Smooth muscle cell (in vitro differentiated cells): ENCODE results near the gene ST3GAL4. TPM values are rescaled to one million over a fixed set of nuclear protein-coding genes. Genes with fewer than 3 reads are reported as not detected.

Experiments
- DNase-seq: peaks from one replicate; lab custom pipeline; 2025; ENCODE audit not compliant: unreplicated experiment; lab: John Stamatoyannopoulos, UW
- H2AFZ ChIP-seq: fragments of 200-600 bp; sonication (generic); 2 replicates; pipeline ENCODE4 v1.6.0; 2016; ENCODE audit warnings: antibody characterized with exemption, low read depth, mild to moderate bottlenecking
- H3F3A ChIP-seq: fragments of 200-600 bp; sonication (generic); 2 replicates; pipeline ENCODE4 v1.6.0; 2017; ENCODE audit warnings: antibody characterized with exemption, low read depth
- H3K27ac ChIP-seq: fragments of 200-600 bp; sonication (generic); 2 replicates; pipeline ENCODE4 v1.5.1; 2016; ENCODE audit warnings: low read depth, mild to moderate bottlenecking
- H3K27me3 ChIP-seq: fragments of 200-600 bp; sonication (generic); 2 replicates; pipeline ENCODE4 v1.6.1; 2016; ENCODE audit warnings: low read depth, mild to moderate bottlenecking
- H3K36me3 ChIP-seq: fragments of 200-600 bp; sonication (generic); 2 replicates; pipeline ENCODE4 v1.5.1; 2016; ENCODE audit warnings: low read depth
- H3K4me1 ChIP-seq: fragments of 200-600 bp; sonication (generic); 2 replicates; pipeline ENCODE4 v1.5.1; 2016; ENCODE audit warnings: low read depth
- H3K4me2 ChIP-seq: fragments of 200-600 bp; sonication (generic); 2 replicates; pipeline ENCODE4 v1.6.0; 2016; ENCODE audit warnings: mild to moderate bottlenecking
- H3K4me3 ChIP-seq: fragments of 200-600 bp; sonication (generic); 2 replicates; pipeline ENCODE4 v1.5.1; 2016; ENCODE audit warnings: mild to moderate bottlenecking
- H3K79me2 ChIP-seq: fragments of 200-600 bp; sonication (generic); 2 replicates; pipeline ENCODE4 v1.6.0; 2016; ENCODE audit warnings: low read depth, mild to moderate bottlenecking
- H3K9ac ChIP-seq: fragments of 200-600 bp; sonication (generic); 2 replicates; pipeline ENCODE4 v1.6.0; 2016; ENCODE audit warnings: low read depth
- H3K9me3 ChIP-seq: fragments of 200-600 bp; sonication (generic); replicated peaks from 2 replicates; pipeline ENCODE4 v1.5.1; 2016; ENCODE audit warnings: low read depth
- H4K20me1 ChIP-seq: fragments of 200-600 bp; sonication (generic); 2 replicates; pipeline ENCODE4 v1.6.0; 2016; ENCODE audit warnings: low read depth
- WGBS: methylation state at CpG from one replicate; pipeline ENCODE4 v1.1.7; 2016; ENCODE audit warnings: low lambda C conversion rate; 5-methylcytosine and 5-hydroxymethylcytosine counted together
- polyA plus RNA-seq: library from polyadenylated mRNA; unstranded; fragments of >200 nt; fragmentation: Nextera tagmentation; extraction: Ambion mirVana; gene quantifications from 2 replicates; pipeline ENCODE4 v1.2.1, GENCODE V29; 2016
- total RNA-seq: library from RNA; depleted of rRNA; stranded (reverse); fragments of >200 nt; gene quantifications from 2 replicates; pipeline ENCODE4 v1.2.3, GENCODE V29; 2014
- TF ChIP-seq, protein P1 (sequence below): fragments of 200-600 bp; sonication (generic); IDR thresholded peaks from 2 replicates; pipeline ENCODE4 v1.5.1; 2017; ENCODE audit warnings: borderline replicate concordance, mild to moderate bottlenecking, antibody characterized with exemption; ENCODE audit not compliant: insufficient read depth, poor library complexity, severe bottlenecking

The ST3GAL4 gene
- total and polyA plus RNA-seq, 2 experiments from 2014 or later: 60.3 to 60.9 TPM

DNA sequence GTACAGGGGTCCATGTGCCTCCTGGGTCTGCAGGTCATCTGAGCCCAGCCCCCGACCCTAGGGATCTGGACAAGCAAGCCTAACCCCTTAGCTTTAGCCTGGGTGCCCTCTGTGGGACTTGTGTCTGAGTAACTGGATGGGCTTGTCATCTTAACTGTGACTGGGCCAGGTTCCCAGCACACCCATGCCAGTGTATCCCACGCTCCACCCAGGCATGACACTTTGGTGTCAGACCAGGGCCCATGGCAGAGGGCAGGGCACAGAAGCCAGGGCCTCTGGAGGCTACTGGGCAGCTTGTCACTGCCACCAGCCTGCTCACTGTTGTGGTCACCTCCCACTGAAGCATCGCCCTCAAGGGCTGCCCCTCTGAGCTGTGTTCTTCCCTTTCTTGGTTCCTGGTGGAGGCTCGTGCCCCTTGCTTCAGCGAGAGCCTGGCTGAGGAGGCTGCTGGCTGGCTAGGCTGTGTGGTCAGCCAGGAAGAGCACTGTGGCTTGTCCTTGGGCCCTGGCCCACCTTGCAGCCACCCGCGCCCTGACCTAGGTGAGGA, 80.8 kb downstream of the ST3GAL4 start:
- H3K79me2 ChIP-seq: no peaks in the 10 kb centered on the region
- H4K20me1 ChIP-seq: no peaks in the 10 kb centered on the region
- peaks cover 26% of the 10 kb centered on the region for H3K4me1 ChIP-seq
- H3F3A ChIP-seq: no peaks in the 10 kb centered on the region
- no peak overlapping the region for H2AFZ ChIP-seq
- H3K27ac ChIP-seq: no peak overlapping the region
- H3K27me3 ChIP-seq: no peaks in the 10 kb centered on the region
- DNase-seq: no peak
- WGBS: 96% methylated on average over 7 of the region's 7 CpGs
- H3K9ac ChIP-seq: no peak overlapping the region
- TF ChIP-seq, protein P1, sequence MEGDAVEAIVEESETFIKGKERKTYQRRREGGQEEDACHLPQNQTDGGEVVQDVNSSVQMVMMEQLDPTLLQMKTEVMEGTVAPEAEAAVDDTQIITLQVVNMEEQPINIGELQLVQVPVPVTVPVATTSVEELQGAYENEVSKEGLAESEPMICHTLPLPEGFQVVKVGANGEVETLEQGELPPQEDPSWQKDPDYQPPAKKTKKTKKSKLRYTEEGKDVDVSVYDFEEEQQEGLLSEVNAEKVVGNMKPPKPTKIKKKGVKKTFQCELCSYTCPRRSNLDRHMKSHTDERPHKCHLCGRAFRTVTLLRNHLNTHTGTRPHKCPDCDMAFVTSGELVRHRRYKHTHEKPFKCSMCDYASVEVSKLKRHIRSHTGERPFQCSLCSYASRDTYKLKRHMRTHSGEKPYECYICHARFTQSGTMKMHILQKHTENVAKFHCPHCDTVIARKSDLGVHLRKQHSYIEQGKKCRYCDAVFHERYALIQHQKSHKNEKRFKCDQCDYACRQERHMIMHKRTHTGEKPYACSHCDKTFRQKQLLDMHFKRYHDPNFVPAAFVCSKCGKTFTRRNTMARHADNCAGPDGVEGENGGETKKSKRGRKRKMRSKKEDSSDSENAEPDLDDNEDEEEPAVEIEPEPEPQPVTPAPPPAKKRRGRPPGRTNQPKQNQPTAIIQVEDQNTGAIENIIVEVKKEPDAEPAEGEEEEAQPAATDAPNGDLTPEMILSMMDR: no peak
- no peak overlapping the region for H3K4me3 ChIP-seq
- H3K9me3 ChIP-seq: no peaks in the 10 kb centered on the region
- H3K36me3 ChIP-seq: no peaks in the 10 kb centered on the region
- H3K4me2 ChIP-seq: no peak overlapping the region

DNA sequence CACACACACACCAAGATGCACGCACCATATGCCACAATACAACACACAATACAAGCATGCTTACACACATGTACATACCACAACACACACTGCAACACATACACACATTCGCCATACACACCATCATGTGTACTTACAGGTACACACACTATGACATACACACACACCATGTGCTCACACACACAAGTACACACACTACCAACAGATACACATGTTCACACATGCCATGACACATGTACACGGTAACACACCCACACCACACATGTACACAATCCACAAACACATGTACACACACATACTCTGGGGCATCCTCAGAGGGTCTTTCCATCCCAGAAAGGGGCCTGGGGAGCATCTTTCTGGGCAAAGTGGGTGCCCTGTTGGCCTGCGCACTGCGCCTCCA, 82.2 kb downstream of the ST3GAL4 start:
- no peaks in the 10 kb centered on the region for H4K20me1 ChIP-seq
- TF ChIP-seq, protein P1: no peak
- DNase-seq: no peak
- peaks cover 3% of the 10 kb centered on the region for H3K27me3 ChIP-seq
- H3K36me3 ChIP-seq: no peaks in the 10 kb centered on the region
- no peak overlapping the region for H2AFZ ChIP-seq
- no peak overlapping the region for H3K9ac ChIP-seq
- no peaks in the 10 kb centered on the region for H3K79me2 ChIP-seq
- H3K27ac ChIP-seq: no peak overlapping the region
- WGBS: 96% methylated on average over 5 of the region's 5 CpGs
- peaks cover 27% of the 10 kb centered on the region for H3K4me1 ChIP-seq
- no peaks in the 10 kb centered on the region for H3K9me3 ChIP-seq
- H3K4me3 ChIP-seq: no peak overlapping the region
- no peaks in the 10 kb centered on the region for H3F3A ChIP-seq
- H3K4me2 ChIP-seq: no peak overlapping the region

DNA sequence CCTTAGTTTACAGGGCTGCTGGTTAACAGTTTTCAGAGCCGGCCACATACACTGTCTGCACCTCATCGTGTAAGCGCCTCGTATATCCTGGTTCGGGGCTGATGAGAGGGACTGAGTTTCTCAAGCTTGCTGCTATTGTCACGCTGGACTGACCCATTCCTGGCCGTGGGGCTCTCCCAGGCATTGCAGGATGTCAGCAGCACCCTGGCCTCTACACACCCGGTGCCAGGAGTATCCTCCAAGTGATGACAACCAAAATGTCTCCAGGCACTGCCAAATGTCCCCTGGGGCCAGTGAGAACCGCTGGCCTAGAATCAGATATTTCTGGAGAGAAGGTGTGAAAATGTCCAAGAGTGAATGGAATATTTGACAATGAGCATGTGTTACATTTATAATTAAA, 82.8 kb downstream of the ST3GAL4 start:
- WGBS: 71% methylated on average over 8 of the region's 9 CpGs
- H3K27me3 ChIP-seq: peaks cover 4% of the 10 kb centered on the region
- no peak overlapping the region for H2AFZ ChIP-seq
- H3K9me3 ChIP-seq: no peaks in the 10 kb centered on the region
- H3K4me2 ChIP-seq: no peak overlapping the region
- no peak overlapping the region for H3K4me3 ChIP-seq
- no peak overlapping the region for H3K27ac ChIP-seq
- no peak overlapping the region for H3K9ac ChIP-seq
- H3F3A ChIP-seq: no peaks in the 10 kb centered on the region
- peaks cover 30% of the 10 kb centered on the region for H3K4me1 ChIP-seq
- TF ChIP-seq, protein P1: no peak
- H3K79me2 ChIP-seq: no peaks in the 10 kb centered on the region
- no peak for DNase-seq
- no peaks in the 10 kb centered on the region for H4K20me1 ChIP-seq
- no peaks in the 10 kb centered on the region for H3K36me3 ChIP-seq

DNA sequence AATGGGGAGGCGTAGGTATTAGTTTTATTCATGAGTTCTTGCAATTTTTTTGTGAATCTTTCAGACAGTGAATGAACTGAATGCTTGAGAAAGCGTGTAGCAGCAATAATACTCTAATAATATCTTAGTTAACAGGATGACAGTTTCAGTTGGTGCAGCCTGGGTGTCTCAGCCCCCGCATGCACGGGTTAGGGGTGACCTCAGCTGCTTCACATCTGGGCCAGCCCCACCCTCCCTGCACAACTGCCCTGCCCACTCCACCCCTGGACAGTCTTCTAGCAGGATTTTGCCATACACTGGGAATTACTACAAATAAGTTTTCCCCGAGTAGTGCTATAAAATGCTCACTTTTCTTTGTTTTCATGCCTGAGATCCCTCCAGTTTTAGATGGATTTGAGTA, 83.2 kb downstream of the ST3GAL4 start:
- Histone ChIP-seq H2AFZ (no peak overlapping the region), H3K79me2 (no peaks in the 10 kb centered on the region), H3K9me3 (no peaks in the 10 kb centered on the region), H3K27ac (no peak overlapping the region), H3K4me3 (no peak overlapping the region), H3K4me1 (peaks cover 26% of the 10 kb centered on the region), H3K4me2 (no peak overlapping the region), H4K20me1 (no peaks in the 10 kb centered on the region), H3K9ac (no peak overlapping the region), H3F3A (no peaks in the 10 kb centered on the region), H3K27me3 (peaks cover 4% of the 10 kb centered on the region), H3K36me3 (no peaks in the 10 kb centered on the region)
- WGBS: 81% methylated on average over 5 of the region's 5 CpGs
- TF ChIP-seq, protein P1: no peak
- no peak for DNase-seq
